ENCODE data around the gene NFKBIL1.
A peak's percentile ranks its signal among the peaks of the same experiment; 100 is the strongest.

The NFKBIL1 gene

DNA sequence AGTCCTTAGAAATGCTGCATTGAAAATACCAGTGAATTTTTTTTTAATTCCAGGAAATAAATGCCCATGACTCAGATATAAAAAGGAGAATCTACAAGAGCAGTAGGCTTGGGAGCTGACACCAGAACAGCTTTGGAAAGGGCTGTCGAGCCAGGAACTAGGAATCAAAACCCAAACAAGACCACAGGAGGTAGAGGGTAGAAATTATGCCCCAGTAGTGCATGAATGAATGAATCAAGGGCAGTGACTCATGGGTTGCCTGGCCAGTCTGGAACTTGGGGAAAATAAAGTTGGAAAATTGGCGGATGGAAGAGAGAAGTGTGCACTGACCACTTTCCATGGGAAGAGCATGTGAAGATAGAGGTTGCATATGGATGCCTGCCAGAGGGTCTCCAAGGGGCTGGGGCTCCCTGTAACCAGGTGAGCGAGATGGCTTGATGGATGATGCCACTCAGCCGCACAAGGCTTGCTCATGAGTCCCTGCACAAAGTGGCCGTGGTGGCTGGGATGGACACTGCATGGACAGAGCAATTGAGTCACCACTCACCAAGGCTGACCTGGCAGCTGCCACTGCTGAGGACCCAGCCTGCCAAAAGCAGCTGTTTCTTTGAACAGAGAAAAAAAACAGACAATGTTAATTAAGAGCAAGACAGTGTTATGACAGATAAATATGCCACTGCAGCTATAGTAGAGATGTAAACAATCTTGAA, 33.8 kb upstream of the NFKBIL1 start:
- H3K27ac ChIP-seq = no peak overlapping the region
- H3K27me3 ChIP-seq (replicated peaks) = no peaks in the 10 kb centered on the region
- TF ChIP-seq, protein P1, sequence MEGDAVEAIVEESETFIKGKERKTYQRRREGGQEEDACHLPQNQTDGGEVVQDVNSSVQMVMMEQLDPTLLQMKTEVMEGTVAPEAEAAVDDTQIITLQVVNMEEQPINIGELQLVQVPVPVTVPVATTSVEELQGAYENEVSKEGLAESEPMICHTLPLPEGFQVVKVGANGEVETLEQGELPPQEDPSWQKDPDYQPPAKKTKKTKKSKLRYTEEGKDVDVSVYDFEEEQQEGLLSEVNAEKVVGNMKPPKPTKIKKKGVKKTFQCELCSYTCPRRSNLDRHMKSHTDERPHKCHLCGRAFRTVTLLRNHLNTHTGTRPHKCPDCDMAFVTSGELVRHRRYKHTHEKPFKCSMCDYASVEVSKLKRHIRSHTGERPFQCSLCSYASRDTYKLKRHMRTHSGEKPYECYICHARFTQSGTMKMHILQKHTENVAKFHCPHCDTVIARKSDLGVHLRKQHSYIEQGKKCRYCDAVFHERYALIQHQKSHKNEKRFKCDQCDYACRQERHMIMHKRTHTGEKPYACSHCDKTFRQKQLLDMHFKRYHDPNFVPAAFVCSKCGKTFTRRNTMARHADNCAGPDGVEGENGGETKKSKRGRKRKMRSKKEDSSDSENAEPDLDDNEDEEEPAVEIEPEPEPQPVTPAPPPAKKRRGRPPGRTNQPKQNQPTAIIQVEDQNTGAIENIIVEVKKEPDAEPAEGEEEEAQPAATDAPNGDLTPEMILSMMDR (IDR thresholded peaks at IDR 0.05; ENCODE audit: low read depth, low read length, missing control alignments) = no peak
- in situ Hi-C loops (cut with HindIII; ENCODE audit: low pct_ligation_motif_present, low sequenced_read_pairs) = no loop called here
- no peak overlapping the region for H3K4me3 ChIP-seq (ENCODE audit: low read depth, low read length)
- DNase-seq = no peak
- H3K36me3 ChIP-seq (replicated peaks) = peaks cover 9% of the 10 kb centered on the region

DNA sequence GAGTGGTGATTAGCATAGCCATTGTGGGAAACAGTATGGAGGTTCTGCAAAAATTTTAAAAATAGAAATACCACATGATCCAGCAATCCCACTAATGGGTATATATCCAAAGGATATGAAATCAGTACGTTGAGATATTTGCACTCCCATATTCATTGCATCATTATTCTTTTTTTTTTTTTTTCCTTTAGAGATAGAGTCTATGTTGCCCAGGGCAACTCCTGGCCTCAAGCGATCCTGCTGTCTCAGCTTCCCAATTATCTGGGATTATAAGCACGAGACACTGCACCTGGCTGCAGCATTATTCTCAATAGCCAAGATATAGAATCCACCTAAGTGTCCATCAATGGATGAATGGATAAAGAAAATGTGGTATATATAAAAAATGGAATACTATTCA, 25.6 kb upstream of the NFKBIL1 start:
- DNase-seq = no peak
- Histone ChIP-seq H3K27ac (no peak overlapping the region), H3K36me3 (replicated peaks) (no peaks in the 10 kb centered on the region), H3K4me3 (ENCODE audit: low read depth, low read length) (no peak overlapping the region), H3K27me3 (replicated peaks) (no peaks in the 10 kb centered on the region)
- TF ChIP-seq, protein P1 (IDR thresholded peaks at IDR 0.05; ENCODE audit: low read depth, low read length, missing control alignments) = no peak
- in situ Hi-C loops (cut with HindIII; ENCODE audit: low pct_ligation_motif_present, low sequenced_read_pairs) = no loop called here

DNA sequence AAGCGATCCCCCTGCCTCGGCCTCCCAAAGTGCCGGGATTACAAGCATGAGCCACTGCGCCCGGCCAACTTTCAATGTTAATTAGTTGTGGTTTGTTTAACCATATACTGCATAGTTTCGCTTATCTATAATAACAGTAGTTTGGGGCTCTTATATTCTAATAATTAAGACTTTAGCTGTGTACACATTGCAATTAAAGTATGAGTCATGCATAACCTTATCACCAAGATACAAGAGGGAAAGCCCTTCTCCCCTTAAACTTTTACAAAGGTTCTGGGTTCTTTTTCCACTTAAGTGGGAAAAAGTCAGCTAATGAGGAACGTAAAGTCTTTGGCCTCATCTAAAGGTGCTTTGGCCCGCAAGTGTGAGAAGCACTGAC, 21.9 kb upstream of the NFKBIL1 start:
- in situ Hi-C loops (cut with HindIII; ENCODE audit: low pct_ligation_motif_present, low sequenced_read_pairs) = no loop called here
- no peaks in the 10 kb centered on the region for H3K27me3 ChIP-seq (replicated peaks)
- TF ChIP-seq, protein P1 (IDR thresholded peaks at IDR 0.05; ENCODE audit: low read depth, low read length, missing control alignments) = no peak
- H3K36me3 ChIP-seq (replicated peaks) = peaks cover 11% of the 10 kb centered on the region
- H3K27ac ChIP-seq = peak overlapping the region; percentile 60
- DNase-seq = no peak
- H3K4me3 ChIP-seq (ENCODE audit: low read depth, low read length) = no peak overlapping the region

DNA sequence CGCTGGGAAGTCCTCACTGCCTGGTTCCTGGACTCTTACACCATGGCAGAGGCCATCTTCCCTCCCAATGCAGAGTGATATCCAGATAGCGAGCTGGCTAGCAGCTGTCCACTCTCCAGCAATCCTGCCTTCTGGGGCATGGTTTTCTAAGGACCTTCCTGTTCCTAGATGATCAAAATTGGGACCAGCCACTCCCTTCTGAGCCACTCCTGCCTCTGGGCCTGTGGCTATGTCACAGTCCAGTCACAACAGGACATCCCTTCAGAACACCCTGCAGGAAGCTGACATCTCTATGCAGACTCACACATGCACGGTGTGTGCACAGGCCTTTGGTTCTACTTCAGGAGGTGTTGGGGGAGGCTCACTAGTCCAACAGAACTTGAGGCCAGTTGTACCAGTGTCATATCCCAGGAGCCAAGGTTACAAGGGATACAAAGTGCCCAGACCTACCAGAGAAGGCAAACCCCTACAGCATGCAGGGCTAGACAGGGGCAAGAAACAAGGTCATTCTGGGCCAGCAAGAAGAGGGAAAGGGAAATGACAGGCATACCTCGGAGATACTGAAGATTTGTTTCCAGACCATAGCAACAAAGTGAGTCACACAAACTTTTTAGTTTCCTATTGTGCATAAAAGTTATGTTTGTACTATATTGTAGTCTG, 21.3 kb upstream of the NFKBIL1 start:
- TF ChIP-seq, protein P1 (IDR thresholded peaks at IDR 0.05; ENCODE audit: low read depth, low read length, missing control alignments) = no peak
- in situ Hi-C loops (cut with HindIII; ENCODE audit: low pct_ligation_motif_present, low sequenced_read_pairs) = no loop called here
- Histone ChIP-seq H3K4me3 (ENCODE audit: low read depth, low read length) (no peak overlapping the region), H3K27me3 (replicated peaks) (no peaks in the 10 kb centered on the region), H3K36me3 (replicated peaks) (peaks cover 16% of the 10 kb centered on the region), H3K27ac (peak overlapping the region; percentile 60)
- peak; percentile 66 for DNase-seq

DNA sequence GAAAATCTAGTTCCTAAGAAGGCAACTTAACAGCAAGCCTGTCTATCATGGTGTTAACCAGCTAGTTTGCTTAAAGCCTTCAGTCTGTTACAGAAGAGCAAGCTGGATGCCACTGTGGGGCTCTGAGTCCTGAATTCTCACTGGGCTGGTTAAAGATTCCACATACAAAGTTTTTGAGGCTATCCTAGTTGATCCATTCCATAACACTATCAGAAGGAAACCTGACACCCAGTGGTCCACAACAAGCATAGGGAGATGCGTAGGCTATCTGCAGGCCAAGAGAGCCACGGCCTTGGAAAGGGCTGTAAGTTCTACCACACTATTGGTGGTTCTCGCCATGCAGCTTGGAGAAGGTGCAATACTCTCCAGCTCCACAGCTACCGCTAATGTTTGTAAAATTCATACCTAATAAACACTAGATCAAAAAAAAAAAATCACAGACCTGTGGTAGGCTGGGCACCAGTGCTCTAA, 19.1 kb upstream of the NFKBIL1 start:
- peaks cover 37% of the 10 kb centered on the region for H3K36me3 ChIP-seq (replicated peaks)
- H3K4me3 ChIP-seq (ENCODE audit: low read depth, low read length) = no peak overlapping the region
- TF ChIP-seq, protein P1 (IDR thresholded peaks at IDR 0.05; ENCODE audit: low read depth, low read length, missing control alignments) = no peak
- in situ Hi-C loops (cut with HindIII; ENCODE audit: low pct_ligation_motif_present, low sequenced_read_pairs) = no loop called here
- DNase-seq = no peak
- no peak overlapping the region for H3K27ac ChIP-seq
- no peaks in the 10 kb centered on the region for H3K27me3 ChIP-seq (replicated peaks)
